Transverse colon (tissue), 4 donors: ENCODE results near the gene CTPS1. TPM values are rescaled to one million over a fixed set of nuclear protein-coding genes. Genes with fewer than 3 reads are reported as not detected.

Experiments
- DNase-seq: peaks from one replicate; pipeline ENCODE4 v3.0.0-alpha.2; 2019
- H3K27ac ChIP-seq, 4 donors: fragments of 200-600 bp; sonication (generic); 2 replicates each; pipeline ENCODE4 v1.5.1; 2016 to 2018; ENCODE audit warnings: inconsistent platforms in 4 of 4
- H3K27me3 ChIP-seq: fragments of 200-600 bp; sonication (generic); 2 replicates; pipeline ENCODE4 v1.5.1; 2017; ENCODE audit warnings: inconsistent platforms
- H3K36me3 ChIP-seq, 4 donors: fragments of 200-600 bp; sonication (generic); 2 replicates each; pipeline ENCODE4 v1.5.1; 2017 to 2019; ENCODE audit warnings: inconsistent platforms in 4 of 4
- H3K4me1 ChIP-seq, 4 donors: fragments of 200-600 bp; sonication (generic); 2 replicates each; pipeline ENCODE4 v1.5.1; 2017 to 2020; ENCODE audit warnings: inconsistent platforms in 4 of 4
- H3K4me3 ChIP-seq, 4 donors: fragments of 200-600 bp; sonication (generic); 1 replicate in 1 of 4; 2 replicates in 3 of 4; pipeline versions ENCODE4 v1.5.1 to v1.6.1; 2017 to 2019; ENCODE audit warnings: inconsistent platforms in 4 of 4
- H3K9me3 ChIP-seq, 2 donors: fragments of 200-600 bp; sonication (generic); 2 replicates each; pipeline ENCODE4 v1.5.1; 2017 to 2019; ENCODE audit warnings: inconsistent platforms in 2 of 2
- EP300 ChIP-seq: sonication (generic); formaldehyde crosslinking; IDR thresholded peaks from one replicate; pipeline ENCODE4 v1.6.1; 2017; ENCODE audit warnings: antibody characterized with exemption, low read depth
- POLR2A ChIP-seq: fragments of 450-650 bp; IDR thresholded peaks from one replicate; pipeline ENCODE4 v1.6.1; 2016; ENCODE audit warnings: antibody characterized with exemption, mild to moderate bottlenecking, moderate library complexity
- POLR2AphosphoS5 ChIP-seq, 3 donors: sonication (generic); formaldehyde crosslinking; IDR thresholded peaks; one replicate each; pipeline ENCODE4 v1.6.1; 2016; ENCODE audit warnings: antibody characterized with exemption in 3 of 3
- WGBS, 2 donors: methylation state at CpG; one replicate each; pipeline ENCODE4 v1.1.5; 2018; ENCODE audit warnings: low coverage in 1 of 2; 5-methylcytosine and 5-hydroxymethylcytosine counted together
- in situ Hi-C, 4 donors: fragments of 200-750 bp; cut with MboI; loops; one replicate each; pipeline versions ENCODE4 v1.15.0 to v1.15.1; 2017; ENCODE audit warnings: low sequenced_read_pairs in 3 of 4, low pct_ligation_motif_present in 1 of 4, low pct_unique_long_range_greater_than_20kb in 1 of 4
- intact Hi-C: fragments of 100-400 bp; cut with DNase I; formaldehyde crosslinking; loops from one replicate; pipeline ENCODE4 v1.15.1; 2023; ENCODE audit warnings: low total_unique reads
- total RNA-seq, 4 donors: library from RNA; depleted of rRNA; stranded (reverse); fragments of >200 nt; gene quantifications; one replicate each; pipeline ENCODE4 v1.1.0, GENCODE V29; 2016
- TF ChIP-seq, protein P1 (sequence below), 5 experiments: fragments of 200-600 bp in 3 of 5; fragments of 450-650 bp in 2 of 5; sonication (generic) in 3 of 5; IDR thresholded peaks; 1 replicate in 2 of 5; 2 replicates in 3 of 5; pipeline ENCODE4 v1.5.1; 2016 to 2017; ENCODE audit warnings: antibody characterized with exemption in 5 of 5, inconsistent platforms in 3 of 5, mild to moderate bottlenecking in 2 of 5, moderate library complexity in 1 of 5

The CTPS1 gene
- total RNA-seq, 4 donors from 2014 or later, result 6.3 to 32.2 (median 19.7) TPM

DNA sequence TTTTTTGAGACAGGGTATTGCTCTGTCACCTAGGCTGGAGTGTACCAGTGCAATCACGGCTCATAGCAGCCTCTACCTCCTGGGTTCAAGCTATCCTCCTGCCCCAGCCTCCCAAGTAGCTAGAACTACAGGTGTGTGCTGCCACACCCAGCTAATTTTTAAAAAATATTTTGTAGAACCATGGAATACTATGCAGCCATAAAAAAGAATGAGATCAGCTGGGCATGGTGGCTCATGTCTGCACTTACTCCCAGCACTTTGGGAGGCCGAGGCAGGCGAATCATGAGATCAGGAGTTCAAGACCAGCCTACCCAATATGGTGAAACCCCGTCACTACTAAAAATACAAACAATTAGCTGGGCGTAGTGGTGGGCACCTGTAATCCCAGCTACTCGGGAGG is 29.9 kb upstream of the CTPS1 start:
- peaks cover 4 to 17% (median 12%) of the 10 kb centered on the region in 4 donors for H3K4me1 ChIP-seq
- intact Hi-C loops (no loop called here), in situ Hi-C loops (no loop called here)
- H3K4me3 ChIP-seq, result no peak overlapping the region
- DNase-seq, result no peak
- H3K36me3 ChIP-seq, result no peaks in the 10 kb centered on the region
- peaks cover 3% of the 10 kb centered on the region for H3K27me3 ChIP-seq
- TF ChIP-seq, protein P1, sequence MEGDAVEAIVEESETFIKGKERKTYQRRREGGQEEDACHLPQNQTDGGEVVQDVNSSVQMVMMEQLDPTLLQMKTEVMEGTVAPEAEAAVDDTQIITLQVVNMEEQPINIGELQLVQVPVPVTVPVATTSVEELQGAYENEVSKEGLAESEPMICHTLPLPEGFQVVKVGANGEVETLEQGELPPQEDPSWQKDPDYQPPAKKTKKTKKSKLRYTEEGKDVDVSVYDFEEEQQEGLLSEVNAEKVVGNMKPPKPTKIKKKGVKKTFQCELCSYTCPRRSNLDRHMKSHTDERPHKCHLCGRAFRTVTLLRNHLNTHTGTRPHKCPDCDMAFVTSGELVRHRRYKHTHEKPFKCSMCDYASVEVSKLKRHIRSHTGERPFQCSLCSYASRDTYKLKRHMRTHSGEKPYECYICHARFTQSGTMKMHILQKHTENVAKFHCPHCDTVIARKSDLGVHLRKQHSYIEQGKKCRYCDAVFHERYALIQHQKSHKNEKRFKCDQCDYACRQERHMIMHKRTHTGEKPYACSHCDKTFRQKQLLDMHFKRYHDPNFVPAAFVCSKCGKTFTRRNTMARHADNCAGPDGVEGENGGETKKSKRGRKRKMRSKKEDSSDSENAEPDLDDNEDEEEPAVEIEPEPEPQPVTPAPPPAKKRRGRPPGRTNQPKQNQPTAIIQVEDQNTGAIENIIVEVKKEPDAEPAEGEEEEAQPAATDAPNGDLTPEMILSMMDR (IDR thresholded peaks at IDR 0.05), result no peak
- TF ChIP-seq POLR2AphosphoS5 (IDR thresholded peaks at IDR 0.05) (no peak), POLR2A (no peak), EP300 (no peak)
- no peaks in the 10 kb centered on the region for H3K9me3 ChIP-seq
- 80 to 93% methylated on average over 1 to 6 of the region's 6 CpGs for WGBS, 2 donors
- no peak overlapping the region for H3K27ac ChIP-seq

DNA sequence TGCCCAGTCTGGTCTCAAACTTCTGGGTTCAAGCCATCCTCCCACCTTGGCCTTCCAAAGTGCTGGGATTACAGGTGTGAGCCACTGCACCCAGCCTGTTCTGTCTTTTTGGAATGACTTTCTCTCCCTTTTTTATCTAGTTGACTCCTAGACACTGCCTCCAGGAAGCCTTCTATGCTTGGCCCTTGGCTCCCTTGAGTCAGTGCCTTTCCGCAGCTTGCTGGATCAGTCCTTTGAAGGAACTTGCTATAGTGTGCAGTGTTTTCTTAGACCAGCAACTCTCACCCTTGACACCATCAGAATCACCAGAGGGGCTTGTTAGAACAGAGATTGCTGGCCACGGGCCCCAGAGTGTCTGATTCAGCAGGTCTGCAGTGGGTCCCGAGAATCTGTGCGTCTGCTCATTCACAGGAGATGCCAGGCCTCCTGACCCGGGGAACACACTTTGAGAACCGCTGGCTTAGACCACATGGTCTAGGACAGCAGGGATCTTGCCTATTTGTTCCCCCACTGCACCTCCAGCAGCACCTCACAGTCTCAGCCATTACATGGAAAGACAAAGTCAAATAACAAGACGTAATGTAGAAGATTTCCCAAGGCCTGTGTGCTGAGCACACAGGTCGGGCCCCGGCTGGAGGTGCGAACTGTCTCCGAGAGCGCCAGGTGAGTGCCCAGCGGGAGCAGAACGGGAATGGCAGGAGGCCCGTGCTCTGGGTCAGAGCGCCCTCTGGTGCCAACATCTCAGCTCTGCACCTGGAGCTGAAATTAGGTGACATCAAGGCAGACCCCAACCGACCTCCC is 27.4 kb upstream of the CTPS1 start:
- no peak overlapping the region for H3K4me3 ChIP-seq
- WGBS, 2 donors, result 23 to 100% methylated on average over 1 to 17 of the region's 17 CpGs
- in situ Hi-C loops (loop anchor here (5.0 to 25.0 kb wide), 5 partner anchors 97 to 340 kb away; no protein-coding TSS in a partner anchor), intact Hi-C loops (loop anchor here (5.0 to 10.0 kb wide), 2 partner anchors 105 to 327 kb away; no protein-coding TSS in a partner anchor)
- H3K27ac ChIP-seq, result no peak overlapping the region
- peaks cover 3% of the 10 kb centered on the region for H3K27me3 ChIP-seq
- no peaks in the 10 kb centered on the region for H3K36me3 ChIP-seq
- DNase-seq, result peak; percentile 77
- TF ChIP-seq POLR2A (no peak), POLR2AphosphoS5 (IDR thresholded peaks at IDR 0.05) (no peak), EP300 (no peak)
- TF ChIP-seq, protein P1 (IDR thresholded peaks at IDR 0.05), result peak; percentile 86 to 92 (median 89)
- peaks cover 4 to 15% (median 8%) of the 10 kb centered on the region in 4 donors for H3K4me1 ChIP-seq
- H3K9me3 ChIP-seq, result no peaks in the 10 kb centered on the region

- intact Hi-C loops, result loop anchor here (5.0 to 10.0 kb wide), 2 partner anchors 106 to 328 kb away; no protein-coding TSS in a partner anchor
- Histone ChIP-seq H3K4me1 (peaks cover 4 to 15% (median 8%) of the 10 kb centered on the region in 4 donors), H3K36me3 (no peaks in the 10 kb centered on the region), H3K9me3 (no peaks in the 10 kb centered on the region), H3K4me3 (no peak overlapping the region), H3K27ac (no peak overlapping the region), H3K27me3 (peaks cover 3% of the 10 kb centered on the region)
- 42 to 43% methylated on average over 6 of the region's 6 CpGs for WGBS, 2 donors
- no peak for DNase-seq
- TF ChIP-seq POLR2A, result no peak
- TF ChIP-seq POLR2AphosphoS5 (IDR thresholded peaks at IDR 0.05), result no peak
- TF ChIP-seq, protein P1 (IDR thresholded peaks at IDR 0.05), result peak in 1 of 5 experiments; percentile 10
- TF ChIP-seq EP300, result no peak
- in situ Hi-C loops, result loop anchor here (5.0 to 25.0 kb wide), 5 partner anchors 98 to 341 kb away; no protein-coding TSS in a partner anchor
These were observed 26.7 kb upstream of the CTPS1 start for GRCh38 chr1:40952744-40953315.

DNA sequence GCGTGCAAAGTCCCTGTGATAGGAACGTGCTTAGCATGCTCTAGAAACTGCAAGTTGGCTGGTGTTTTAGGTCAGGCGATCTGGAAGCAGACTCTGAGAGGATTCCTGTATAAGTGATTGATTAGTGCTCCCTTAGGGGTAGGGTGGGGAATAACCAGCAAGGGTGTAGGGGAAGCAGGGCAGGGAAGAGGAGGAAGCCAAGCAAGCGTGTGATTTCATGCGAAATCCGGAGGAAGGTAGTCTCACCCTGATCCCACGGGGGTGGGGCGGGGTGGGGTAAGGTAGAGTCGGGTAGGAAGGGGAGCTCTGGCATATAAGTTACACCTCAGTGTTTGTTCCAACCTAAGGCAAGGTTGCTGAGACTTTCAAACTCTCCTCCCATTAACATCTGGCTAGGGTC is 24.9 kb upstream of the CTPS1 start:
- Histone ChIP-seq H3K9me3 (no peaks in the 10 kb centered on the region), H3K27me3 (peaks cover 3% of the 10 kb centered on the region), H3K4me1 (peaks cover 0 to 6% (median 4%) of the 10 kb centered on the region in 4 donors), H3K4me3 (no peak overlapping the region), H3K36me3 (no peaks in the 10 kb centered on the region), H3K27ac (no peak overlapping the region)
- in situ Hi-C loops, result loop anchor here (5.0 to 25.0 kb wide), 5 partner anchors 100 to 342 kb away; no protein-coding TSS in a partner anchor
- intact Hi-C loops, result loop anchor here (5.0 to 10.0 kb wide), 2 partner anchors 107 to 330 kb away; no protein-coding TSS in a partner anchor
- DNase-seq, result no peak
- TF ChIP-seq EP300 (no peak), POLR2A (no peak)
- TF ChIP-seq, protein P1 (IDR thresholded peaks at IDR 0.05), result no peak
- WGBS, 2 donors, result 46 to 50% methylated on average over 4 to 9 of the region's 9 CpGs
